ENCODE data around the gene ANP32B.

ANP32B gene

DNA sequence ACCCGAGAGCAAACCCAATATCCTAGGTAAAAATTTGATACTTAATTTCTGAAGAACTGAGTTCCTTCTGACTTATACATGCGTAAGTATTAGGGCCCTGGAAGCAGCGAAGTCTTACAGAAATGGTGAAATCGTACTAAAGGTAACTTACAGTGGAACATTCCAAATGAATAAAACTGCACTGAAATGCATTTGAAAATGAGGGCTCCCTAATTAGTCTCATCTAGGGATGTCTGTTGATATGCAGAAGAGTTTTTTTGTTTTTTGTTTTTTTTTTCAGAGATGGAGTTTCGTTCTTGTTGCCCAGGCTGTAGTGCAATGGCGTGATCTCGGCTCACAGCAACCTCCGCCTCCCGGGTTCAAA lies 63.0 kb downstream of the ANP32B start:
- H3K27ac ChIP-seq (ENCODE audit: low read depth, low read length, poor library complexity, severe bottlenecking): peak overlapping the region; percentile 70
- no peaks in the 10 kb centered on the region for H4K20me1 ChIP-seq (ENCODE audit: insufficient read depth, low read length)
- peaks cover 20% of the 10 kb centered on the region for H3K36me3 ChIP-seq (ENCODE audit: insufficient read depth, low read length)
- peak overlapping the region; percentile 66 for H3K4me2 ChIP-seq (ENCODE audit: low read length)
- H3K4me3 ChIP-seq (ENCODE audit: low read depth, low read length, poor library complexity, severe bottlenecking): peak overlapping the region; percentile 69
- H3K27me3 ChIP-seq (ENCODE audit: insufficient read depth, low read length): no peaks in the 10 kb centered on the region
- H2AFZ ChIP-seq (ENCODE audit: low read length): peak overlapping the region; percentile 97; the same call in 1 of the 2 replicates
- no peaks in the 10 kb centered on the region for H3K79me2 ChIP-seq (ENCODE audit: insufficient read depth, low read length)
- no peaks in the 10 kb centered on the region for H3K9me2 ChIP-seq (ENCODE audit: low read depth, low read length)
- H3K9me3 ChIP-seq (ENCODE audit: low read length): peaks cover 4% of the 10 kb centered on the region; the same call in 1 of the 2 replicates
- H3K4me1 ChIP-seq (ENCODE audit: insufficient read depth, low read length, severe bottlenecking): peaks cover 33% of the 10 kb centered on the region
- H3K9ac ChIP-seq (ENCODE audit: low read length): peak overlapping the region; percentile 69
- TF ChIP-seq EZH2 (IDR thresholded peaks at IDR 0.05; ENCODE audit: borderline replicate concordance, low read length): no peak
- no peaks in the 10 kb centered on the region for H3F3A ChIP-seq (ENCODE audit: insufficient read depth, low read length)

- no peak overlapping the region for H3K9ac ChIP-seq (ENCODE audit: low read length)
- peaks cover 20% of the 10 kb centered on the region for H3K36me3 ChIP-seq (ENCODE audit: insufficient read depth, low read length)
- TF ChIP-seq EZH2 (IDR thresholded peaks at IDR 0.05; ENCODE audit: borderline replicate concordance, low read length) (no peak), CTCF (IDR thresholded peaks at IDR 0.05; ENCODE audit: low read length) (no peak)
- H3K27ac ChIP-seq (ENCODE audit: low read depth, low read length, poor library complexity, severe bottlenecking): no peak overlapping the region
- no peaks in the 10 kb centered on the region for H4K20me1 ChIP-seq (ENCODE audit: insufficient read depth, low read length)
- no peak overlapping the region for H2AFZ ChIP-seq (ENCODE audit: low read length)
- H3K79me2 ChIP-seq (ENCODE audit: insufficient read depth, low read length): no peaks in the 10 kb centered on the region
- H3K27me3 ChIP-seq (ENCODE audit: insufficient read depth, low read length): no peaks in the 10 kb centered on the region
- peaks cover 33% of the 10 kb centered on the region for H3K4me1 ChIP-seq (ENCODE audit: insufficient read depth, low read length, severe bottlenecking)
- no peaks in the 10 kb centered on the region for H3K9me2 ChIP-seq (ENCODE audit: low read depth, low read length)
- peaks cover 4% of the 10 kb centered on the region; the same call in 1 of the 2 replicates for H3K9me3 ChIP-seq (ENCODE audit: low read length)
- peak overlapping the region; percentile 69 for H3K4me3 ChIP-seq (ENCODE audit: low read depth, low read length, poor library complexity, severe bottlenecking)
- H3F3A ChIP-seq (ENCODE audit: insufficient read depth, low read length): no peaks in the 10 kb centered on the region
- 0 out of 2 replicates have a peak overlapping the region, but pooled peaks have one; percentile 2 for H3K4me2 ChIP-seq (ENCODE audit: low read length)
These were observed 63.9 kb downstream of the ANP32B start for GRCh38 chr9:98047002-98047401.

GRCh38 chr9:98049288-98050072 lies 66.3 kb downstream of the ANP32B start:
- Histone ChIP-seq H3K27ac (ENCODE audit: low read depth, low read length, poor library complexity, severe bottlenecking) (no peak overlapping the region), H3K4me2 (ENCODE audit: low read length) (no peak overlapping the region), H4K20me1 (ENCODE audit: insufficient read depth, low read length) (no peaks in the 10 kb centered on the region), H3K36me3 (ENCODE audit: insufficient read depth, low read length) (peaks cover 20% of the 10 kb centered on the region), H2AFZ (ENCODE audit: low read length) (no peak overlapping the region), H3K27me3 (ENCODE audit: insufficient read depth, low read length) (no peaks in the 10 kb centered on the region), H3F3A (ENCODE audit: insufficient read depth, low read length) (no peaks in the 10 kb centered on the region), H3K4me1 (ENCODE audit: insufficient read depth, low read length, severe bottlenecking) (peaks cover 33% of the 10 kb centered on the region), H3K4me3 (ENCODE audit: low read depth, low read length, poor library complexity, severe bottlenecking) (no peak overlapping the region), H3K79me2 (ENCODE audit: insufficient read depth, low read length) (no peaks in the 10 kb centered on the region), H3K9me3 (ENCODE audit: low read length) (peaks cover 4% of the 10 kb centered on the region; the same call in 1 of the 2 replicates), H3K9me2 (ENCODE audit: low read depth, low read length) (no peaks in the 10 kb centered on the region), H3K9ac (ENCODE audit: low read length) (no peak overlapping the region)
- no peak for TF ChIP-seq CTCF (IDR thresholded peaks at IDR 0.05; ENCODE audit: low read length)
- TF ChIP-seq EZH2 (IDR thresholded peaks at IDR 0.05; ENCODE audit: borderline replicate concordance, low read length): no peak

Data from OCI-LY1 (cell line).